Retinal pigment epithelial cell (primary cell): Measurements from ENCODE around the gene ANO1.

Experiments
- DNase-seq: peaks from one replicate; pipeline ENCODE4 v3.0.0-alpha.2; 2010; ENCODE audit warnings: low read depth
- H3K4me3 ChIP-seq: 2 replicates; pipeline ENCODE4 v1.5.1; 2011; ENCODE audit warnings: mild to moderate bottlenecking, low read length, control low read depth, moderate library complexity
- TF ChIP-seq, protein P1 (sequence below): conservative IDR thresholded peaks from 2 replicates; pipeline ENCODE4 v1.5.1; 2011; ENCODE audit warnings: low read depth, low read length, control low read depth, inconsistent platforms

Gene ANO1

DNA sequence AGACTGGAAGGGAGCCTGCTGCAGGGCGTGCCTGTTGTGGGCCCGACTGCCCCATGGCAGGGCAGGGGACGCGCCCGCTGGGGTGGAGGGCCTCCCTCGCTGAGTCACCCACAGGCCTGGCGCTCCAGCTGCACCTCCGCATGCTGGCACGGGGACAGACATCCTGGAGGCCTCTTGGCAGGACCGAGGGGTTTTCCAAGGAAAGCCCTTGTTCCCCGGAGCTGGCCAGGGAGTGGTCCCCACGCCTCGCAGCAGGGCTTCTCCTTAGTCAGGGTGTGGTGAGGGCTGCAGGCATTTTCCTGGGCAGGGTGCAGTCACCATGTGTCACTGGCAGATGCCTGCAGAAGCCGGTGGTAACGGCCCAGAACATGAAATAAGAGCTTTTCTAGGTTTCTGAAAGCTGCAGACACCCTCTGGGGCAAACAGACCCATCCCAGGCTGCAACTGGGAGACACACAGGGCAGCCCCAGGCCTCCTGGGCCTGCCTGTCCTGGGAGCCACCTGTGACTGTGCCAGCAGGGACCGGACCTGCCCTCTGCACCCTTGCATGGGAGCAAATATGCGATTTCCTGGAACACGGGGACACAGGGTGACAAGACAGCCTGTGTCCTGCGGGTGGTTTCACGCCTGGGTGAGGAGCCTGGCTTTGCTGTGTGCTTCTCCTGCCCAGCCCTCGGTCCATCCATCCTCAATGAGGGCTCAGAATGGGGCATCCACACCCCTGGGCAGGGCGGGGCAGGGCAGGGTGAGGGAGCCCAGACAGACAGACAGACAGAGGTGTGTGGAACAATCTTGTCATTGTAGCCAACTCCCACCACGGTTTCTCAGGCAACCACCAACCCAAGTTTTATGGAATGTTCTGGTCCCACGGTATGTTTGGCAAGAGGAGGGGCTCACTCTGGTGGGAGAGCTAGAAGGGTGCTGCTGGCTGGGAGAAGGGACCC is 81.8 kb downstream of the ANO1 start:
- no peak for DNase-seq
- TF ChIP-seq, protein P1, sequence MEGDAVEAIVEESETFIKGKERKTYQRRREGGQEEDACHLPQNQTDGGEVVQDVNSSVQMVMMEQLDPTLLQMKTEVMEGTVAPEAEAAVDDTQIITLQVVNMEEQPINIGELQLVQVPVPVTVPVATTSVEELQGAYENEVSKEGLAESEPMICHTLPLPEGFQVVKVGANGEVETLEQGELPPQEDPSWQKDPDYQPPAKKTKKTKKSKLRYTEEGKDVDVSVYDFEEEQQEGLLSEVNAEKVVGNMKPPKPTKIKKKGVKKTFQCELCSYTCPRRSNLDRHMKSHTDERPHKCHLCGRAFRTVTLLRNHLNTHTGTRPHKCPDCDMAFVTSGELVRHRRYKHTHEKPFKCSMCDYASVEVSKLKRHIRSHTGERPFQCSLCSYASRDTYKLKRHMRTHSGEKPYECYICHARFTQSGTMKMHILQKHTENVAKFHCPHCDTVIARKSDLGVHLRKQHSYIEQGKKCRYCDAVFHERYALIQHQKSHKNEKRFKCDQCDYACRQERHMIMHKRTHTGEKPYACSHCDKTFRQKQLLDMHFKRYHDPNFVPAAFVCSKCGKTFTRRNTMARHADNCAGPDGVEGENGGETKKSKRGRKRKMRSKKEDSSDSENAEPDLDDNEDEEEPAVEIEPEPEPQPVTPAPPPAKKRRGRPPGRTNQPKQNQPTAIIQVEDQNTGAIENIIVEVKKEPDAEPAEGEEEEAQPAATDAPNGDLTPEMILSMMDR, result no peak
- no peak overlapping the region for H3K4me3 ChIP-seq

DNA sequence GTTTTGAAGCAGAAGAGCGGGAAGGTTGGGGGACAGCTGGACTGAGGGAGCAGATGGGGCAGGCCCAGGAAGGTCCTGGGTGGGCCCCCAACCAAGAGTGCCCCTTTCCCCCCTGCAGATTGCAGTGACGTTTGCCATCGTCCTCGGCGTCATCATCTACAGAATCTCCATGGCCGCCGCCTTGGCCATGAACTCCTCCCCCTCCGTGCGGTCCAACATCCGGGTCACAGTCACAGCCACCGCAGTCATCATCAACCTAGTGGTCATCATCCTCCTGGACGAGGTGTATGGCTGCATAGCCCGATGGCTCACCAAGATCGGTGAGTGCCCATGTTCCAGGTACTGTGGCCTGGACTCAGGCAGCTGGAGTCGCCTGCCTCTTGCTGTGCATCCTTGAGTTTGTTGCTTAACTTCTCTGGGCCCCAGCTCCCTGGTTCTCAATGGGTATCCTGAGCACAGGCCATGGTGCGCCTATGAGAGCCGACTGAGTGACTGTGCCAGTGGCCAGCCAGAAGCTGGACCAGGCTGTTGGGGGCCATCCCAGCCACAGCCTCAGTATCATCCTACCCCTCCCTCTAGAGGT is 83.0 kb downstream of the ANO1 start:
- no peak for DNase-seq
- H3K4me3 ChIP-seq, result no peak overlapping the region
- TF ChIP-seq, protein P1, result no peak

DNA sequence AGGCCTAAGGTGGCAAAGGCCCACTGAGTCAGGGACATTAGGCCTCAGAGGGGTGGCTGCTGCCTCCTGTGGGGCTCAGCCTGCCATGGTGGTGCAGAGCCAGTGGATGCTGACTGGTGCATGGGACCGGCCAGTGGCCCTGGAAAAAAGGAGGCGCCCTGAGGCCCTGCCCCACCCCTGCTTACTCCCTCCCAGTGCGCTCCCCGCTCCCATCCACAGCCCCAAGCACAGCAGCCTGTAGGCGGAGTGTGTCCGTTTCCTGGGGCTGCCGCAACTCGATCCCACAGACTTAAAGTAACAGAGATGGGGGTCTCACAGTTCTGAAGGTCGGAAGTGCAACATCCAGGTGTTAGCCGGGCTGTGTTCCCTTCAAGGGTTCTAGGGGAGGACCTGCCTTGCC is 86.6 kb downstream of the ANO1 start:
- no peak for DNase-seq
- H3K4me3 ChIP-seq, result no peak overlapping the region
- TF ChIP-seq, protein P1, result no peak

DNA sequence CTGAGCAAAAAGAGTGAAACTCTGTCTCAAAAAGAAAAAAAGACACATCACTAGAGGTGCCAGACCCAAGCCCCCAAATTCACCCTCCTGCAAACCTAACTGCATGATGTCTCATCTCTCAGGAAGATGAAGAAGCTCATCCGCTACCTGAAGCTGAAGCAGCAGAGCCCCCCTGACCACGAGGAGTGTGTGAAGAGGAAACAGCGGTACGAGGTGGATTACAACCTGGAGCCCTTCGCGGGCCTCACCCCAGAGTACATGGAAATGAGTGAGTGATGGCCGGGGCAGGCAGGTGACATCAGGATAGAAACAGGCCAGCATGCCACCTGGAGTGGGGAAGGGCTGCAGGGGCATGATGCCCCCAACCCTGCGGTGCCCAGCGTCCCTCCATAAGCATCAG is 89.0 kb downstream of the ANO1 start:
- no peak overlapping the region for H3K4me3 ChIP-seq
- TF ChIP-seq, protein P1, result no peak
- no peak for DNase-seq

DNA sequence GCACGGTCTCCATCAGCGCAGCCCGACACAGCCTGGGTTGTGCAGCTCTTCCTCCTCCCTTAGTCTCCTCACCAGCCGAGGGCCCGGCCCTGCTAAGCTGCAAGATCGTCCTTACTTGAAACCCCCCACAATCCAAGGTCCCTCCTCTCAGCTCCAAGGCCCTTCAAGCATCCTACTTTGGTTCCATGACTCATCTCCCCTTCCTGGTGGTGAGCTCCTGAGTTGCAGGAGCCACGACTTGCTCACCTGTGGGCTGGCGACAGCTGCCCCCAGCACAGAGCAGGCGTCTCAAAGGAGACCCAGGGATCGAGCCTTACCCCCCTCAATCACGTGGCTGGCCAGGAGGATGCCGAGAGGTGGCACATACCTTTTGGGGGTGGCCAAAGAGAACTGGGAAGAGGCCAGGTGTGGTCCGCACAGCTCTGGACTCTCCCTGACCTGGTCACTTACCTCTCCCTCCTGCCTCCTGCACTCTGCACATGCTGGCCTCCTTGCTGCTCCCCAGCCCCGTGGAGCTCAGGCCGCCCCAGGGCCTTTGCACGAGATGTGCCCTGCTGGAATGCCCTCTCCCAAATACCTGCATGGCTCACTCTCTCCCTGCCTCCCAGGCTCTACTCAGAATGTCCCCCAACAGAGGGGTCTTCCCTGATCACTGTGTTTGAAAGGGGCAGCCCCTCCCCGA is 89.7 kb downstream of the ANO1 start:
- no peak overlapping the region for H3K4me3 ChIP-seq
- TF ChIP-seq, protein P1, result no peak
- no peak for DNase-seq

DNA sequence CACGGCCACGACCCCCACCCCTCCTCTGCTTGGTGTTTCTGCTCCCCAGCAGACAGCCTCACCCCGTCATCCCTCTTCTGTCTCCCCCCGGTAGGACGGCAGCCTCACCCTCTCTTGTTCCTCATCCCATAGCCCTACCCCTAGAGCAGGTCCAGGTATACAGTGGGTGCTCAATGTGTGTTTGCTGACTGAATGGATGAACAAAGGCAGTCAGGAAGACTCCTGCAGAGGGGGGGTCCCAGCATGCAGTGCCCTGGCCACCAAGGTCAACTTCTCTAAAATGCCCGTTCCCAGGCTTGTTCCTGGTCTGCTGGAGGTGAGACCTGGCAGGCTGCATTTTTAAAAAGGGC is 90.3 kb downstream of the ANO1 start:
- no peak for DNase-seq
- TF ChIP-seq, protein P1, result no peak
- no peak overlapping the region for H3K4me3 ChIP-seq
